ENCODE results near the gene RAPSN.
A peak's percentile ranks its signal among the peaks of the same experiment; 100 is the strongest.
"Not testable (repeated sequence)": the region's sequence is repeated elsewhere in the genome, so short reads cannot be mapped to it uniquely, and the experiment has no call there.

Gene RAPSN

DNA sequence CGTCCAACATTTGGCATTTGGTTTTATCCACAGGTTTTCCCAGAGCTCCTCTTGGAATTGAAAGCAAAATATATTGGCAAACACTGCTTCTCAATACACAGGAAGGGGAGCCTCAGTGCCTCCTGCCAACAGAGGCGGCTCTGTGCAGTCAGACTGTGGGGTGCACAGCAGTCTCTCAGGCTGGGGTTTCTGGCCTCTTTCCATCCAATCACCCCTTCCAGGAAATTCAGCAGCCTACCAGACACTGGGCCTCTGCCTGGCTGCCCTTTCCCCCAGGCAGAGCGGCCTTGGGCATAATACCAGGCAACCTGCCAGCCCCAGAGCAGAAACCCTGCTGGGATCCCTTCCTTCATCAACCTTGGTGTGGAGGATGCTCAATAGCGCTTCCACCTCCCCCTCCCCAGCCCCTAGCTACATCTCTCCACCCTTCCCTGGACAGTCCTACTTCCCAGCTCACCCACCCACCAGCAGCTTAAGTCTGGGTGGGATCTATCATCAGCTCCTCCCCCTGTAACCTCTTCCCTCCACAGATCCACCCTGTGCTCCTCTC, 17.8 kb upstream of the RAPSN start:
- Histone ChIP-seq H3K27me3 (ENCODE audit: control insufficient read depth in 2 of 2, insufficient read depth in 2 of 2, low read length in 2 of 2) (no peaks in the 10 kb centered on the region), H3K4me1 (ENCODE audit: control insufficient read depth in 2 of 2, insufficient read depth in 2 of 2, low read length in 2 of 2) (peaks cover 11 to 16% of the 10 kb centered on the region in 2 donors), H3K36me3 (ENCODE audit: control insufficient read depth in 2 of 2, insufficient read depth in 2 of 2, low read length in 2 of 2) (peaks cover 31 to 42% of the 10 kb centered on the region in 2 donors), H3K9me3 (ENCODE audit: control insufficient read depth in 2 of 2, low read length in 2 of 2) (no peaks in the 10 kb centered on the region), H3K9ac (ENCODE audit: low read depth in 1 of 2, low read length in 2 of 2) (peak overlapping the region in 1 of 2 donors; percentile 30), H3K27ac (ENCODE audit: low read depth in 2 of 2, low read length in 2 of 2) (peak overlapping the region; percentile 20 to 62), H3K4me3 (ENCODE audit: low read length in 2 of 2) (no peak overlapping the region)

DNA sequence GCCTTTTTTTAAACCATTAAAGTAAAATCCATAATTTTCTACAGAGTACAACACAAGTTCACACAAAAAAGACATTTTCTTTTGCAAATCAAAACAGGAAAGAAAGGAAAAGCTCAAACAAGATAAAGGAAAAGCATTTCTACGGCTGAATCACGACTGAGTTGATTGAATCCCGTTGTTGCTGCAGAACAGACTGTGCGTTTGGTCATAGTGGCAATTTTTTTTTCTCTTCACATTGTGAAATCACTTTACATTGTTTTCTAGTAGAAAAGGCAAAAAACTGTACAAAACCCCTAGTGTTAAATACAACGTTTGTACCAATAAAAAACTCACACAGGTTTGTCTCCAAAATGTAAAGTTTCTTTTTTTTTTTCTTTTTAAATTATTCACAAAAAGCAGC, 17.3 kb upstream of the RAPSN start:
- Histone ChIP-seq H3K4me1 (ENCODE audit: control insufficient read depth in 2 of 2, insufficient read depth in 2 of 2, low read length in 2 of 2) (peaks cover 11 to 16% of the 10 kb centered on the region in 2 donors), H3K36me3 (ENCODE audit: control insufficient read depth in 2 of 2, insufficient read depth in 2 of 2, low read length in 2 of 2) (peaks cover 25 to 36% of the 10 kb centered on the region in 2 donors), H3K27ac (ENCODE audit: low read depth in 2 of 2, low read length in 2 of 2) (no peak overlapping the region)

DNA sequence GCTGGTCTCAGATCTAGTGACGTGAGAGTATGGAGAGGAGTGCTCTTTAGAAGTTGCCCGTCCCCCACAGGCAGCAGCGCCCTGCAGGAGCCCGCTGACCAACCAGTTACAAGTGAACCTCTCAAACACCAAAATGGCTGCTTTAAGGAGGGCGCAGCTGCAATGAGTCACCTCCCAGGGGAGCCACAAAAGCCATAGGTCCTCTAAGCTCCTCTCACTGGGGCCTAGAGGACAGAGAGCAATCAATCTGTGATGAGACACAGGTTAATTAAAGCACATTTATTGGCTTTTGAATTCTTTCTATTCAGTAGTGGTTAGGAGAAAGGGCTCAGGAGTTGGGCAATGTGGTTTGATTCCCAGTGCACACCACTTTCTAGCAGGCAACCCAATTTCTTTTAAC, 15.5 kb upstream of the RAPSN start:
- peaks cover 13 to 23% of the 10 kb centered on the region in 2 donors for H3K36me3 ChIP-seq (ENCODE audit: control insufficient read depth in 2 of 2, insufficient read depth in 2 of 2, low read length in 2 of 2)
- H3K9ac ChIP-seq (ENCODE audit: low read depth in 1 of 2, low read length in 2 of 2): no peak overlapping the region
- H3K27ac ChIP-seq (ENCODE audit: low read depth in 2 of 2, low read length in 2 of 2): no peak overlapping the region
- no peak overlapping the region for H3K4me3 ChIP-seq (ENCODE audit: low read length in 2 of 2)
- H3K4me1 ChIP-seq (ENCODE audit: control insufficient read depth in 2 of 2, insufficient read depth in 2 of 2, low read length in 2 of 2): peaks cover 11 to 16% of the 10 kb centered on the region in 2 donors
- H3K27me3 ChIP-seq (ENCODE audit: control insufficient read depth in 2 of 2, insufficient read depth in 2 of 2, low read length in 2 of 2): no peaks in the 10 kb centered on the region
- H3K9me3 ChIP-seq (ENCODE audit: control insufficient read depth in 2 of 2, low read length in 2 of 2): no peaks in the 10 kb centered on the region

More for the DNA sequence above, 17.3 kb upstream of the RAPSN start:
- no peak overlapping the region for H3K9ac ChIP-seq (ENCODE audit: low read depth in 1 of 2, low read length in 2 of 2)
- no peaks in the 10 kb centered on the region for H3K9me3 ChIP-seq (ENCODE audit: control insufficient read depth in 2 of 2, low read length in 2 of 2)
- H3K27me3 ChIP-seq (ENCODE audit: control insufficient read depth in 2 of 2, insufficient read depth in 2 of 2, low read length in 2 of 2): no peaks in the 10 kb centered on the region
- no peak overlapping the region for H3K4me3 ChIP-seq (ENCODE audit: low read length in 2 of 2)

DNA sequence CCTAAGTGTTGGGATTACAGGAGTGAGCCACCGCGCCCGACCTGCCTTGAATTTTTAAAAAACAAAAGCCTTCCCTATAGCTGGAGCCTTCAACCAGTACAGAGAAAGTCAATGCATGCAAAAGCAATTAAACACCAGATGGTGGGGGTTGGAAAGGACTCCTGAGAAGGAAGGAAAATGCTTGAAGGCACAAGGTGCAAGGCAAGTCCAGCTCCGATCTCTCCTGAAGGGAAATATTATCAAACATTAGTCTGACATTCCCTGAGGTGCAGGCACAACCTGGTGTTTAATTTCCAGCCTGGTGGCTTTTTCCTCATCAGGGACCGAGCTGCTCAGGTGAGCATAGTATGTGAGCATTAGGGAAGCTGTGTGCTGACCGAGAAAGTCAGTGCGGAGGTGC, 12.9 kb upstream of the RAPSN start:
- no peaks in the 10 kb centered on the region for H3K27me3 ChIP-seq (ENCODE audit: control insufficient read depth in 2 of 2, insufficient read depth in 2 of 2, low read length in 2 of 2)
- H3K9me3 ChIP-seq (ENCODE audit: control insufficient read depth in 2 of 2, low read length in 2 of 2): no peaks in the 10 kb centered on the region
- no peak overlapping the region for H3K27ac ChIP-seq (ENCODE audit: low read depth in 2 of 2, low read length in 2 of 2)
- H3K9ac ChIP-seq (ENCODE audit: low read depth in 1 of 2, low read length in 2 of 2): no peak overlapping the region
- H3K4me3 ChIP-seq (ENCODE audit: low read length in 2 of 2): no peak overlapping the region
- H3K4me1 ChIP-seq (ENCODE audit: control insufficient read depth in 2 of 2, insufficient read depth in 2 of 2, low read length in 2 of 2): peaks cover 3 to 4% of the 10 kb centered on the region in 2 donors
- H3K36me3 ChIP-seq (ENCODE audit: control insufficient read depth in 2 of 2, insufficient read depth in 2 of 2, low read length in 2 of 2): peaks cover 4 to 26% of the 10 kb centered on the region in 2 donors

DNA sequence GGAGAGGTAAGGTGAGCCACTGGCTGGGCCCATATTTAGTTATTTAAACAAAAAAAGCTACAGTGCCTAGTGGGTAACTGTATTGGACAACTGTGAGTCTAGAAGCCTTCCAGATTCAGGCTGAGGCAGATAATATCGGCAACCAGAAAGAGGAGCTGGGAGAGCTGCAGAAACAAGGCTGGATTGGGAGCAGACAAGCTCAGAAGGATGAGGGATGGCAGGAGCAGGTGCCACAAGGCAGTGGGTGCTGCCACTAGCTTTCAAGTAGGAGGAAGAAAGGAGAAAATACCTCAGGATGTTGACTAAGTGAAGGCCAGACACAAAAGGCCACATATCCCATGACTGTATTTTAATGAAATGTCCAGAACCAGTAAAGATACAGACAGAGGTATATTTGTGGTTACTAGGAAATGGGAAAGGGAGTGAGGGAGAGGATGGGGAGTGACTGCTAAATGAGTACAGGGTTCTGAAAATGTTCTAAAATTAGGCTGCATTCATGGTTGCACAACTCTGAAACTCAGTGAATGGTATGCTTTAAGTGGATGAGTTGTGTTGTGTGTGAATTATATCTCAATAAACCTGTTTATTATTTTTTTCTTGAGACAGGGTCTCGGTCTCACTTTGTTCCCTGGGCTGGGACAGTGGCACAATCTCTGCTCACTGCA, 11.8 kb upstream of the RAPSN start:
- peaks cover 4 to 26% of the 10 kb centered on the region in 2 donors for H3K36me3 ChIP-seq (ENCODE audit: control insufficient read depth in 2 of 2, insufficient read depth in 2 of 2, low read length in 2 of 2)
- no peak overlapping the region for H3K9ac ChIP-seq (ENCODE audit: low read depth in 1 of 2, low read length in 2 of 2)
- H3K4me3 ChIP-seq (ENCODE audit: low read length in 2 of 2): no peak overlapping the region
- no peaks in the 10 kb centered on the region for H3K9me3 ChIP-seq (ENCODE audit: control insufficient read depth in 2 of 2, low read length in 2 of 2)
- H3K27ac ChIP-seq (ENCODE audit: low read depth in 2 of 2, low read length in 2 of 2): no peak overlapping the region
- no peaks in the 10 kb centered on the region for H3K27me3 ChIP-seq (ENCODE audit: control insufficient read depth in 2 of 2, insufficient read depth in 2 of 2, low read length in 2 of 2)
- H3K4me1 ChIP-seq (ENCODE audit: control insufficient read depth in 2 of 2, insufficient read depth in 2 of 2, low read length in 2 of 2): no peaks in the 10 kb centered on the region

DNA sequence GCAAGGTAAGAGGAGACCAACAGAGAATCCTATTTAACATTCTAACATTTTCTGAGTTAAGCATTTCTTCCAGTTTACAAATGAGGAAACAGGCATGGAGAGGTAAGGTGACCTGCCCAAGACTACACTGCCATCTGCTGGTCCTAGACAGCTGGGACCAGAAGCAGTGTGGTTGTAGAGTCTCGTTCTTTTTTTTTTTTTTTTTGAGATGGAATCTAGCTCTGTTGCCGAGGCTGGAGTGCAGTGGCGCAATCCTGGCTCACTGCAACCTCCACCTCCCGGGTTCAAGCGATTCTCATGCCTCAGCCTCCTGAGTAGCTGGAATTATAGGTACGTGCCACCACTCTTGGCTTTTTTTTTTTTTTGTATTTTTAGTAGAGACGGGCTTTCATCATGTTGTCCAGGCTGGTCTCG, 5.3 kb upstream of the RAPSN start:
- not testable (repeated sequence) for H3K9ac ChIP-seq (ENCODE audit: low read depth in 1 of 2, low read length in 2 of 2); H3K4me3 ChIP-seq (ENCODE audit: low read length in 2 of 2); H3K9me3 ChIP-seq (ENCODE audit: control insufficient read depth in 2 of 2, low read length in 2 of 2); H3K27ac ChIP-seq (ENCODE audit: low read depth in 2 of 2, low read length in 2 of 2); H3K27me3 ChIP-seq (ENCODE audit: control insufficient read depth in 2 of 2, insufficient read depth in 2 of 2, low read length in 2 of 2); H3K36me3 ChIP-seq (ENCODE audit: control insufficient read depth in 2 of 2, insufficient read depth in 2 of 2, low read length in 2 of 2); H3K4me1 ChIP-seq (ENCODE audit: control insufficient read depth in 2 of 2, insufficient read depth in 2 of 2, low read length in 2 of 2)

DNA sequence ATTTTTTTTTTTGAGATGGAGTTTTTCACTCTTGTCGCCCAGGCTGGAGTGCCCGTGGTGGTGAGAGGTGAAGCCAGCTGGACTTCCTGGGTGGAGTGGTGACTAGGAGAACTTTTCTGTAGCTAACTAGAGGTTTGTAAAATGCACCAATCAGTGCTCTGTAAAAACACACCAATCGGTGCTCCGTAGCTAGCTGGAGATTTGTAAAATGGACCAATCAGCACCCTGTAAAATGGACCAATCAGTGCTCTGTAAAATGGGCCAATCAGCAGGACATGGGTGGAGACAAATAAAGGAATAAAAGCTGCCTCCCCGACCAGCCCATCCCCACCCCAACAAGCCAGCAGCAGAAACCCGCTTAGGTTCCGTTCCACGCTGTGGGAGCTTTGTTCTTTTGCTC, 4.4 kb upstream of the RAPSN start:
- no peaks in the 10 kb centered on the region for H3K36me3 ChIP-seq (ENCODE audit: control insufficient read depth in 2 of 2, insufficient read depth in 2 of 2, low read length in 2 of 2)
- H3K4me3 ChIP-seq (ENCODE audit: low read length in 2 of 2): no peak overlapping the region
- H3K4me1 ChIP-seq (ENCODE audit: control insufficient read depth in 2 of 2, insufficient read depth in 2 of 2, low read length in 2 of 2): no peaks in the 10 kb centered on the region
- H3K27ac ChIP-seq (ENCODE audit: low read depth in 2 of 2, low read length in 2 of 2): no peak overlapping the region
- H3K9ac ChIP-seq (ENCODE audit: low read depth in 1 of 2, low read length in 2 of 2): no peak overlapping the region
- no peaks in the 10 kb centered on the region for H3K9me3 ChIP-seq (ENCODE audit: control insufficient read depth in 2 of 2, low read length in 2 of 2)
- H3K27me3 ChIP-seq (ENCODE audit: control insufficient read depth in 2 of 2, insufficient read depth in 2 of 2, low read length in 2 of 2): no peaks in the 10 kb centered on the region

DNA sequence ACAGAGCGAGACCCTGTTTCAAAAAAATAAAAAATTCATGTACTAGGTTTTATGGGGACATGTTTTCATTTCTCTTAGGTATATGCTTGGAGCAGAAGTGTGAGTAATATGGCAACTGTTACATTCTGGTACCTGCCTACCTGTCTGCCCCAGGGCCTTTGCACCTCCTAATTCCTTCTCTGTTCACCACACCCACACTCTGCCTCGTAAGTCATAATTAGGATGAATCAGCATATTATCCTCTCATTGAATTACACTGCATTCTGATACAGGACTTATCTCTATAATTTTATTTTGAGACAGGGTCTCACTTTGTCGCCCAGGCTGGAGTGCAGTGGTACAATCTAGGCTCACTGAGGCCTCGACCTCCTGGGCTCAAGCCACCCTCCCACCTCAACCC, 3.1 kb upstream of the RAPSN start:
- no peak overlapping the region for H3K9ac ChIP-seq (ENCODE audit: low read depth in 1 of 2, low read length in 2 of 2)
- no peaks in the 10 kb centered on the region for H3K27me3 ChIP-seq (ENCODE audit: control insufficient read depth in 2 of 2, insufficient read depth in 2 of 2, low read length in 2 of 2)
- H3K4me3 ChIP-seq (ENCODE audit: low read length in 2 of 2): no peak overlapping the region
- H3K4me1 ChIP-seq (ENCODE audit: control insufficient read depth in 2 of 2, insufficient read depth in 2 of 2, low read length in 2 of 2): no peaks in the 10 kb centered on the region
- H3K36me3 ChIP-seq (ENCODE audit: control insufficient read depth in 2 of 2, insufficient read depth in 2 of 2, low read length in 2 of 2): no peaks in the 10 kb centered on the region
- no peak overlapping the region for H3K27ac ChIP-seq (ENCODE audit: low read depth in 2 of 2, low read length in 2 of 2)
- no peaks in the 10 kb centered on the region for H3K9me3 ChIP-seq (ENCODE audit: control insufficient read depth in 2 of 2, low read length in 2 of 2)

DNA sequence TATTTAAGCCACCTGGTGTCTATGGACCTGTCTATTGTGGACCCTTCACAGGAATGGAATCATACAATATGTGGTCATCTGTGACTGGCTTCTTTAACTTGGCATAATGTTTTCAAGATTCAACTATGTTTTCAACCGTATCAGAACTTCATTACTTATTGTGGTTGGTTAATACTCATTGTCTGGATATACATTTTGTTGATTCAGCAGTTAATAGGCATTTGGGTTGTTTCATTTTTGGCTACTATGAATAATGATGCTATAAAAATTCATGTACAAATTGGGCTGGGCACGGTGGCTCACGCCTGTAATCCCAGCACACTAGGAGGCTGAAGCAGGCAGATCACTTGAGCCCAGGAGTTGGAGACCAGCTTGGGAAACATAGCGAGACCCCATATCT, 2.5 kb upstream of the RAPSN start:
- Histone ChIP-seq H3K4me3 (ENCODE audit: low read length in 2 of 2) (no peak overlapping the region), H3K27ac (ENCODE audit: low read depth in 2 of 2, low read length in 2 of 2) (no peak overlapping the region), H3K4me1 (ENCODE audit: control insufficient read depth in 2 of 2, insufficient read depth in 2 of 2, low read length in 2 of 2) (no peaks in the 10 kb centered on the region), H3K36me3 (ENCODE audit: control insufficient read depth in 2 of 2, insufficient read depth in 2 of 2, low read length in 2 of 2) (no peaks in the 10 kb centered on the region), H3K9me3 (ENCODE audit: control insufficient read depth in 2 of 2, low read length in 2 of 2) (no peaks in the 10 kb centered on the region), H3K27me3 (ENCODE audit: control insufficient read depth in 2 of 2, insufficient read depth in 2 of 2, low read length in 2 of 2) (no peaks in the 10 kb centered on the region), H3K9ac (ENCODE audit: low read depth in 1 of 2, low read length in 2 of 2) (no peak overlapping the region)

DNA sequence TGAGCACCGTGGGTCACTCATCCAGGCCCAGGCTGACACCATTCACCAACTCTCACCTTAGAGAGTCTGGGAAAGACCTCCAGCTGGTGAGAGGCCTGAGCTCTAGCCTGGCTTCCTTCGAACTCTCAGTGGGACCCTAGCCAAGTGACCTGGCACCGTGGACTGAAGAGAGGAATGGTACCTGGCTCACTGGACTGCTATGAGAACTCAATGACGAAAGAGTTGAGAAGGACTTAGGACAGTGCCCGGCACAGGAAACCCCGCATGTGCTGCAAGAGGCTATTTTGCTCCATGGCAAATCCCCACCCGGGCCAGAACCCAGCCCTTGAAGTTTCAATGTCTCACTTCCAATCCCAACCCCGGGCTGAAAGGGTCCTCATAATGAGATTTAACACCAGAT, 605 bp upstream of the RAPSN start:
- Histone ChIP-seq H3K36me3 (ENCODE audit: control insufficient read depth in 2 of 2, insufficient read depth in 2 of 2, low read length in 2 of 2) (no peaks in the 10 kb centered on the region), H3K27ac (ENCODE audit: low read depth in 2 of 2, low read length in 2 of 2) (no peak overlapping the region), H3K27me3 (ENCODE audit: control insufficient read depth in 2 of 2, insufficient read depth in 2 of 2, low read length in 2 of 2) (no peaks in the 10 kb centered on the region), H3K4me1 (ENCODE audit: control insufficient read depth in 2 of 2, insufficient read depth in 2 of 2, low read length in 2 of 2) (no peaks in the 10 kb centered on the region), H3K9ac (ENCODE audit: low read depth in 1 of 2, low read length in 2 of 2) (no peak overlapping the region), H3K4me3 (ENCODE audit: low read length in 2 of 2) (no peak overlapping the region), H3K9me3 (ENCODE audit: control insufficient read depth in 2 of 2, low read length in 2 of 2) (no peaks in the 10 kb centered on the region)

Data from mucosa of rectum (tissue), 2 donors.